ENCODE data around the gene WTAP. TPM values are rescaled to one million over a fixed set of nuclear protein-coding genes. Genes with fewer than 3 reads are reported as not detected.

Gene WTAP
- total RNA-seq, 3 donors from 2014 or later = 81.1 to 85.8 (median 84.4) TPM

GRCh38 chr6:159759645-159760044, 32.3 kb downstream of the WTAP start:
- no peak for DNase-seq
- intact Hi-C loops (cut with DNase I, micrococcal nuclease) = no loop called here
- H3K4me3 ChIP-seq = no peak overlapping the region
- no peak for TF ChIP-seq CTCF (IDR thresholded peaks at IDR 0.05)
- H3K4me1 ChIP-seq (ENCODE audit: low read depth) = peaks cover 7% of the 10 kb centered on the region
- no peak for ATAC-seq
- H3K9me3 ChIP-seq = no peaks in the 10 kb centered on the region
- H3K36me3 ChIP-seq (ENCODE audit: low read depth) = peaks cover 2% of the 10 kb centered on the region

GRCh38 chr6:159760602-159761057, 33.3 kb downstream of the WTAP start:
- Histone ChIP-seq H3K4me1 (ENCODE audit: low read depth) (peaks cover 7% of the 10 kb centered on the region), H3K9me3 (no peaks in the 10 kb centered on the region), H3K36me3 (ENCODE audit: low read depth) (peaks cover 2% of the 10 kb centered on the region), H3K4me3 (no peak overlapping the region)
- no peak for TF ChIP-seq CTCF (IDR thresholded peaks at IDR 0.05)
- DNase-seq (no peak), ATAC-seq (no peak)
- intact Hi-C loops (cut with DNase I, micrococcal nuclease) = no loop called here

GRCh38 chr6:159761129-159761872, 34.0 kb downstream of the WTAP start:
- Histone ChIP-seq H3K36me3 (ENCODE audit: low read depth) (no peaks in the 10 kb centered on the region), H3K4me3 (peak overlapping the region; percentile 80), H3K4me1 (ENCODE audit: low read depth) (peaks cover 7% of the 10 kb centered on the region), H3K9me3 (no peaks in the 10 kb centered on the region)
- DNase-seq = peak; percentile 56 to 69 (median 57)
- intact Hi-C loops (cut with DNase I, micrococcal nuclease) = no loop called here
- ATAC-seq = no peak
- TF ChIP-seq CTCF (IDR thresholded peaks at IDR 0.05) = no peak

GRCh38 chr6:159761873-159762680, 34.8 kb downstream of the WTAP start, which contains the start of gene ACAT2:
ACAT2 (plus strand) TSS chr6:159762045; CDS start chr6:159762088, 43 bp downstream.
- intact Hi-C loops (cut with DNase I, micrococcal nuclease) = no loop called here
- DNase-seq (peak; percentile 94 to 98 (median 95)), ATAC-seq (peak; percentile 97)
- Histone ChIP-seq H3K36me3 (ENCODE audit: low read depth) (no peaks in the 10 kb centered on the region), H3K4me1 (ENCODE audit: low read depth) (peaks cover 7% of the 10 kb centered on the region), H3K4me3 (peak within 1 kb of the TSS; percentile 80), H3K9me3 (no peaks in the 10 kb centered on the region)
- no peak for TF ChIP-seq CTCF (IDR thresholded peaks at IDR 0.05)

DNA sequence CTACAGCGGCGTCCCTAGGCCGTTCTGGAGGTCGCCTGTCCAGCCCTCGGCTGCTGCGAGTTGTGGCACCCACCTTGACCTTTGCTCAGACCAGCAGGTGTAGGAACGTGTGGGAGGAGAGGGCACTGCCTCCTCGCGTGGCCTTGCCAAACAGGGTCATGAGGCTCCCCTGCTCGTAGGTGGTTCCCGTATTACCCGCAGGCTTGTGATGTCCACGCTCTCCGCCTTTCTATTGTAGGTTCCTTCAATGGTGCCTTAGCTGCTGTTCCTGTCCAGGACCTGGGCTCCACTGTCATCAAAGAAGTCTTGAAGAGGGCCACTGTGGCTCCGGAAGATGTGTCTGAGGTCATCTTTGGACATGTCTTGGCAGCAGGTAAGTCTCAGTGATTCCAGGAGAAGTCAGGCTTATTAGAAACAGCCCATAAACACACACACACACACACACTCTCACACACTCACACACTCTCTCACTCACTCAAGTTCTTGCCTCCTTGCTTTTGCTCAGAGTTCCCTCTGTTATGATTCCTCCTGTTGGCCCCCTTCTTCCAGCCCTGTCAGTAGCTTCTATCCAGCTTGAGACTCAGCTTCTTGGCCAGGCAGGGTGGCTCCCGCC, 35.5 kb downstream of the WTAP start:
- intact Hi-C loops (cut with DNase I, micrococcal nuclease) = no loop called here
- Histone ChIP-seq H3K4me3 (peak overlapping the region; percentile 80), H3K36me3 (ENCODE audit: low read depth) (no peaks in the 10 kb centered on the region), H3K9me3 (no peaks in the 10 kb centered on the region), H3K4me1 (ENCODE audit: low read depth) (peaks cover 7% of the 10 kb centered on the region)
- peak in 2 of 3 donors; percentile 38 to 77 for DNase-seq
- peak; percentile 33 for ATAC-seq
- TF ChIP-seq CTCF (IDR thresholded peaks at IDR 0.05) = no peak
